Upper lobe of left lung (tissue), 4 donors: Measurements from ENCODE around the gene SUPT3H.

Experiments used
- POLR2A ChIP-seq, 4 donors: fragments of 450-650 bp; IDR thresholded peaks; one replicate each; pipeline ENCODE4 v1.5.1; 2016 to 2017; ENCODE audit warnings: antibody characterized with exemption in 4 of 4, mild to moderate bottlenecking in 2 of 4
- POLR2AphosphoS5 ChIP-seq, 2 donors: sonication (generic); formaldehyde crosslinking; IDR thresholded peaks; one replicate each; pipeline ENCODE4 v1.5.1; 2017; ENCODE audit warnings: antibody characterized with exemption in 2 of 2
- TF ChIP-seq, protein P1 (sequence below), 6 experiments: fragments of 450-650 bp in 4 of 6; fragments of 200-600 bp in 2 of 6; sonication (generic) in 2 of 6; IDR thresholded peaks; one replicate each; pipeline ENCODE4 v1.5.1; 2016 to 2019; ENCODE audit warnings: antibody characterized with exemption in 6 of 6

DNA sequence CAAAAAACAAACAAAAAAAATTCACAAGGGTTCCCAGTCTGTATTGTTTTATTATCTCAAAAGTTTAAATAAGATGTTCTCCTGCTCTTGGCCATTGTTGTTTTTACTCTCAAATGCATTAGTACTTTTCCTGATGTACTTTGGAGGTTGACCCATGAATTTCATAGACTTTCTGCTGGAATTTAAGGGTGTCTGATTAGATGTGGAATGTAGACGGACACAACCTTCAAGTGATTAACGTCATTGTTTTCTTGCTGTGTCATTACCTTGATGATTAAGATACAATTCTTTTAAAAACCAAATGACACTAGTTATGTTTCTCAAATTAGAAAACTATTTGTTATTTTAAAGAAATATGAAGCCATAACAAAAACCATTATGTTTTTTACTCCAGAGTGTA lies 471.0 kb downstream of the SUPT3H start:
- TF ChIP-seq, protein P1, sequence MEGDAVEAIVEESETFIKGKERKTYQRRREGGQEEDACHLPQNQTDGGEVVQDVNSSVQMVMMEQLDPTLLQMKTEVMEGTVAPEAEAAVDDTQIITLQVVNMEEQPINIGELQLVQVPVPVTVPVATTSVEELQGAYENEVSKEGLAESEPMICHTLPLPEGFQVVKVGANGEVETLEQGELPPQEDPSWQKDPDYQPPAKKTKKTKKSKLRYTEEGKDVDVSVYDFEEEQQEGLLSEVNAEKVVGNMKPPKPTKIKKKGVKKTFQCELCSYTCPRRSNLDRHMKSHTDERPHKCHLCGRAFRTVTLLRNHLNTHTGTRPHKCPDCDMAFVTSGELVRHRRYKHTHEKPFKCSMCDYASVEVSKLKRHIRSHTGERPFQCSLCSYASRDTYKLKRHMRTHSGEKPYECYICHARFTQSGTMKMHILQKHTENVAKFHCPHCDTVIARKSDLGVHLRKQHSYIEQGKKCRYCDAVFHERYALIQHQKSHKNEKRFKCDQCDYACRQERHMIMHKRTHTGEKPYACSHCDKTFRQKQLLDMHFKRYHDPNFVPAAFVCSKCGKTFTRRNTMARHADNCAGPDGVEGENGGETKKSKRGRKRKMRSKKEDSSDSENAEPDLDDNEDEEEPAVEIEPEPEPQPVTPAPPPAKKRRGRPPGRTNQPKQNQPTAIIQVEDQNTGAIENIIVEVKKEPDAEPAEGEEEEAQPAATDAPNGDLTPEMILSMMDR (IDR thresholded peaks at IDR 0.05): no peak
- TF ChIP-seq POLR2AphosphoS5 (IDR thresholded peaks at IDR 0.05) (no peak), POLR2A (IDR thresholded peaks at IDR 0.05) (no peak)
